ENCODE results near the gene RBM6. TPM values are rescaled to one million over a fixed set of nuclear protein-coding genes. Genes with fewer than 3 reads are reported as not detected.

The RBM6 gene
- total and polyA plus RNA-seq, 9 of the 15 experiments (the other 6 are each of a cell fraction or from before 2014, with no cell fraction given): 19.9 to 82.2 (median 57.8) TPM

DNA sequence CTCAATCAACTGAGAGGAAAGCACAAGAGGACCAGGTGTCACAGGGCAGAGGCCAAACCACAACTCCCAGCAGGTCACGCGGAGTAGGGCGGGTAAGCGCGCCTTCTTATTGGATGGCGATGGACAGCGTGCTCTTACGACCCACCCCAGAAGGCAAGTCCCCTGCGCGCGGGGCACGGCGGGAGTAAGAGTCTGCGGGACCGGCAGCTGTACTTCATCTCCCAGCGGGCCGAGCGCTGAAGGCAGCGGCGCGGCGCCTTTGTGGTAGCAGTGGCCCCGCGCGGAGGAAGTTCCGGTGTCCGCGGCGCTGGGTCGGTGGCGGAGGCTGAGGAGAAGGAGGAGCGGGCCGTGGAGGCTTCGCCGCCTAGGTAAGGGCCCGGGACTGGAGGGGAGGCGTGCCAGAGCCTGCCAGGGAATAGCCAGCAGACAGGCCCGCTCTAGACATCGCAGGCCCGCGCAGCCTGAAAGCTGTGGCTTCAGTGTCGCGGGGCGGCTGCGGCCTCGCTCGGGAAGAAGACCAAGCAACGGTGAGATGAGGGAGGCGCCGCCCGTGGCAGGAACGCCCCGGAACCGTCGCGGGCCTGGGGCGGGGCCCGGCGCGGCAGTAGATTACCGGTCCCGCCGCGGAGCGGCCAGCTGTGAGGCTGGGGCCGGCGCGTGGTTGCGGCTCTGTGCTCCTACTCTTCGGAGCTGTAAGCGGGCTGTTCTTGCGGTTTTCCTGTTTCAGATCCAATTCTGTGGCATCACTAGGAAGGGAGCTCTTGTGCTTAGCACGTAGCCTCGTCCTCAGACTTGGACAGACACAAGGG, at the start of gene RBM6 (continued):
- TF ChIP-seq SIN3A (IDR thresholded peaks at IDR 0.05; ENCODE audit: borderline replicate concordance in 2 of 2, control insufficient read depth in 1 of 2, low read depth in 2 of 2, low read length in 2 of 2) (peak; percentile 91 to 98), MCM2 (IDR thresholded peaks at IDR 0.05; ENCODE audit: low read depth) (no peak), ARID1B (IDR thresholded peaks at IDR 0.05) (no peak), ZNF584 (CRISPR knock-in tag; IDR thresholded peaks at IDR 0.05; ENCODE audit: low read depth) (no peak), MYNN (IDR thresholded peaks at IDR 0.05) (no peak), MYNN (CRISPR knock-in tag; IDR thresholded peaks at IDR 0.05) (no peak), RBM34 (IDR thresholded peaks at IDR 0.05; ENCODE audit: borderline replicate concordance, insufficient read depth, low read length) (no peak), RFX5 (IDR thresholded peaks at IDR 0.05; ENCODE audit: low read depth, low read length) (no peak), BHLHE40 (IDR thresholded peaks at IDR 0.05; ENCODE audit: low read length) (peak; percentile 82), ZNF699 (CRISPR knock-in tag; IDR thresholded peaks at IDR 0.05; ENCODE audit: insufficient replicate concordance) (no peak), ZNF511 (CRISPR knock-in tag; IDR thresholded peaks at IDR 0.05) (peak; percentile 40; the same call in 1 of the 2 replicates), RAD51 (IDR thresholded peaks at IDR 0.05; ENCODE audit: borderline replicate concordance, low read depth) (peak; percentile 74), LCOR (CRISPR knock-in tag; IDR thresholded peaks at IDR 0.05) (peak; percentile 86; the same call in 1 of the 2 replicates), RBM25 (IDR thresholded peaks at IDR 0.05; ENCODE audit: low read depth, low read length, severe bottlenecking) (peak; percentile 20), CUX1 (CRISPR knock-in tag; IDR thresholded peaks at IDR 0.05) (no peak), ATF3 (IDR thresholded peaks at IDR 0.05) (no peak), ATF3 (CRISPR knock-in tag; conservative IDR thresholded peaks at IDR 0.05) (no peak), SMARCA4 (IDR thresholded peaks at IDR 0.05) (no peak), MTA3 (IDR thresholded peaks at IDR 0.05; ENCODE audit: borderline replicate concordance) (0 out of 2 replicates have a peak, but pooled peaks have one; percentile 73), KLF13 (tag; IDR thresholded peaks at IDR 0.05; ENCODE audit: borderline replicate concordance, low read depth) (0 out of 2 replicates have a peak, but pooled peaks have one; percentile 20)
- TF ChIP-seq, protein P1, sequence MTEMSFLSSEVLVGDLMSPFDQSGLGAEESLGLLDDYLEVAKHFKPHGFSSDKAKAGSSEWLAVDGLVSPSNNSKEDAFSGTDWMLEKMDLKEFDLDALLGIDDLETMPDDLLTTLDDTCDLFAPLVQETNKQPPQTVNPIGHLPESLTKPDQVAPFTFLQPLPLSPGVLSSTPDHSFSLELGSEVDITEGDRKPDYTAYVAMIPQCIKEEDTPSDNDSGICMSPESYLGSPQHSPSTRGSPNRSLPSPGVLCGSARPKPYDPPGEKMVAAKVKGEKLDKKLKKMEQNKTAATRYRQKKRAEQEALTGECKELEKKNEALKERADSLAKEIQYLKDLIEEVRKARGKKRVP (CRISPR knock-in tag; IDR thresholded peaks at IDR 0.05): 0 out of 2 replicates have a peak, but pooled peaks have one; percentile 15
